NT2/D1 (cell line): ENCODE results near the gene CDC6.

Experiments
- DNase-seq: peaks from one replicate; pipeline ENCODE4 v3.0.0-alpha.2; 2011; ENCODE audit warnings: low read depth, low spot score
- H3K27me3 ChIP-seq: 2 replicates; pipeline ENCODE4 v1.6.0; 2011; ENCODE audit warnings: mild to moderate bottlenecking; ENCODE audit not compliant: insufficient read length, insufficient read depth
- H3K36me3 ChIP-seq: 2 replicates; pipeline ENCODE4 v1.6.1; 2011; ENCODE audit warnings: mild to moderate bottlenecking, low read length, mixed read lengths; ENCODE audit not compliant: insufficient read depth, insufficient read length
- H3K4me1 ChIP-seq: 2 replicates; pipeline ENCODE4 v1.5.1; 2011; ENCODE audit not compliant: insufficient read depth, insufficient read length
- H3K4me3 ChIP-seq: 2 replicates; pipeline ENCODE4 v1.5.1; 2011; ENCODE audit warnings: low read depth; ENCODE audit not compliant: insufficient read length
- H3K9ac ChIP-seq: 2 replicates; pipeline ENCODE4 v1.6.0; 2011; ENCODE audit warnings: low read depth; ENCODE audit not compliant: insufficient read length
- H3K9me3 ChIP-seq: 2 replicates; pipeline ENCODE4 v1.5.1; 2011; ENCODE audit warnings: mild to moderate bottlenecking, low read length; ENCODE audit not compliant: insufficient read depth
- SUZ12 ChIP-seq: IDR thresholded peaks from 2 replicates; pipeline ENCODE4 v1.6.1; 2011; ENCODE audit not compliant: insufficient read length, insufficient read depth; ENCODE audit errors: extremely low read depth
- YY1 ChIP-seq: IDR thresholded peaks from 2 replicates; pipeline ENCODE4 v1.6.1; 2011; ENCODE audit not compliant: insufficient read length, insufficient read depth
- ZNF274 ChIP-seq: IDR thresholded peaks from 2 replicates; pipeline ENCODE4 v1.6.1; 2011; ENCODE audit warnings: mild to moderate bottlenecking, low read depth, low read length

The CDC6 gene

GRCh38 chr17:40268141-40268712 lies 19.5 kb upstream of the CDC6 start:
- Histone ChIP-seq H3K4me1 (peaks cover 6% of the 10 kb centered on the region), H3K9ac (no peak overlapping the region), H3K4me3 (no peak overlapping the region), H3K36me3 (peaks cover 52% of the 10 kb centered on the region), H3K27me3 (no peaks in the 10 kb centered on the region), H3K9me3 (no peaks in the 10 kb centered on the region)
- TF ChIP-seq SUZ12 (no peak), YY1 (no peak), ZNF274 (no peak)
- no peak for DNase-seq

- H3K27me3 ChIP-seq, result no peaks in the 10 kb centered on the region
- no peaks in the 10 kb centered on the region for H3K4me1 ChIP-seq
- H3K9me3 ChIP-seq, result no peaks in the 10 kb centered on the region
- H3K9ac ChIP-seq, result no peak overlapping the region
- H3K4me3 ChIP-seq, result no peak overlapping the region
- no peak for TF ChIP-seq SUZ12
- no peak for TF ChIP-seq ZNF274
- TF ChIP-seq YY1, result no peak
- DNase-seq, result no peak
- peaks cover 72% of the 10 kb centered on the region for H3K36me3 ChIP-seq
These were observed 9.3 kb upstream of the CDC6 start for GRCh38 chr17:40278414-40278813.

GRCh38 chr17:40279402-40279801 lies 8.3 kb upstream of the CDC6 start:
- DNase-seq, result no peak

GRCh38 chr17:40281663-40282062 lies 6.0 kb upstream of the CDC6 start:
- peak; percentile 30 for DNase-seq
- no peak for TF ChIP-seq SUZ12
- no peak for TF ChIP-seq YY1
- TF ChIP-seq ZNF274, result no peak
- Histone ChIP-seq H3K27me3 (no peaks in the 10 kb centered on the region), H3K36me3 (peaks cover 43% of the 10 kb centered on the region), H3K4me1 (no peaks in the 10 kb centered on the region), H3K9me3 (no peaks in the 10 kb centered on the region), H3K9ac (no peak overlapping the region), H3K4me3 (no peak overlapping the region)

More at GRCh38 chr17:40279402-40279801, 8.3 kb upstream of the CDC6 start:
- TF ChIP-seq YY1 (no peak), ZNF274 (no peak), SUZ12 (no peak)
- Histone ChIP-seq H3K9me3 (no peaks in the 10 kb centered on the region), H3K27me3 (no peaks in the 10 kb centered on the region), H3K36me3 (peaks cover 62% of the 10 kb centered on the region), H3K9ac (no peak overlapping the region), H3K4me3 (no peak overlapping the region), H3K4me1 (no peaks in the 10 kb centered on the region)

- Histone ChIP-seq H3K9me3 (no peaks in the 10 kb centered on the region), H3K27me3 (no peaks in the 10 kb centered on the region), H3K9ac (no peak overlapping the region), H3K4me1 (no peaks in the 10 kb centered on the region), H3K4me3 (no peak overlapping the region), H3K36me3 (peaks cover 29% of the 10 kb centered on the region)
- no peak for DNase-seq
- TF ChIP-seq YY1 (no peak), ZNF274 (no peak), SUZ12 (no peak)
These were observed 4.0 kb upstream of the CDC6 start for GRCh38 chr17:40283662-40284061.

- no peaks in the 10 kb centered on the region for H3K27me3 ChIP-seq
- no peaks in the 10 kb centered on the region for H3K4me1 ChIP-seq
- no peak overlapping the region for H3K9ac ChIP-seq
- DNase-seq, result no peak
- H3K4me3 ChIP-seq, result no peak overlapping the region
- H3K9me3 ChIP-seq, result no peaks in the 10 kb centered on the region
- TF ChIP-seq SUZ12 (no peak), YY1 (no peak)
- peaks cover 27% of the 10 kb centered on the region for H3K36me3 ChIP-seq
These were observed 3.5 kb upstream of the CDC6 start for GRCh38 chr17:40284085-40284713.

GRCh38 chr17:40286473-40286872 lies 1.2 kb upstream of the CDC6 start:
- DNase-seq, result no peak
- Histone ChIP-seq H3K36me3 (peaks cover 28% of the 10 kb centered on the region), H3K4me3 (no peak overlapping the region), H3K4me1 (peaks cover 4% of the 10 kb centered on the region), H3K9me3 (no peaks in the 10 kb centered on the region), H3K27me3 (no peaks in the 10 kb centered on the region), H3K9ac (no peak overlapping the region)
- TF ChIP-seq ZNF274, result no peak
- TF ChIP-seq YY1, result no peak
- no peak for TF ChIP-seq SUZ12
